PC-9 (cell line): ENCODE measurements around the gene LAMTOR3. TPM values are rescaled to one million over a fixed set of nuclear protein-coding genes. Genes with fewer than 3 reads are reported as not detected.

Source experiments
- BruUV-seq: library from RNA; stranded (reverse); fragments of 400-500 nt; replicated peaks from 2 replicates; lab custom pipeline; 2021; lab: Mats Ljungman, UMichigan
- CTCF ChIA-PET: fragments of 300-600 bp; sonication (Branson Sonifier 250); formaldehyde crosslinking; loops from one replicate; lab custom pipeline; 2022; ENCODE audit warnings: antibody characterized with exemption; lab: Charles Lee
- POLR2A ChIA-PET: fragments of 300-600 bp; sonication (Branson Sonifier 250); formaldehyde crosslinking; loops from one replicate; lab custom pipeline; 2022; ENCODE audit warnings: antibody characterized with exemption; ENCODE audit not compliant: unreplicated experiment; lab: Charles Lee
- DNase-seq, 2 experiments: peaks; one replicate each; pipeline versions ENCODE4 v3.0.0 to v3.0.0-alpha.2; 2015 to 2022; ENCODE audit warnings: mixed read lengths in 1 of 2
- H2AFZ ChIP-seq: fragments of 200-600 bp; sonication (generic); 2 replicates; pipeline ENCODE4 v1.8.1; 2017; ENCODE audit warnings: antibody characterized with exemption
- H3F3A ChIP-seq: fragments of 200-600 bp; sonication (generic); 2 replicates; pipeline ENCODE4 v1.8.1; 2017; ENCODE audit warnings: antibody characterized with exemption, mild to moderate bottlenecking, low read depth; ENCODE audit not compliant: insufficient read depth
- H3K27ac ChIP-seq: fragments of 200-600 bp; sonication (generic); 2 replicates; pipeline ENCODE4 v1.6.1; 2016; ENCODE audit warnings: mixed run types
- H3K27me3 ChIP-seq: fragments of 200-600 bp; sonication (generic); 2 replicates; pipeline ENCODE4 v1.6.1; 2016; ENCODE audit warnings: low read depth, mixed run types; ENCODE audit not compliant: insufficient read depth
- H3K36me3 ChIP-seq: fragments of 200-600 bp; sonication (generic); 2 replicates; pipeline ENCODE4 v1.6.1; 2016; ENCODE audit warnings: low read depth, mixed run types
- H3K4me1 ChIP-seq: fragments of 200-600 bp; sonication (generic); replicated peaks from 2 replicates; pipeline ENCODE4 v1.6.1; 2016; ENCODE audit warnings: mixed run types; ENCODE audit not compliant: insufficient read depth
- H3K4me2 ChIP-seq: fragments of 200-600 bp; sonication (generic); 2 replicates; pipeline ENCODE4 v1.6.1; 2017; ENCODE audit warnings: mixed run types
- H3K4me3 ChIP-seq: fragments of 200-600 bp; sonication (generic); 2 replicates; pipeline ENCODE4 v1.6.1; 2016; ENCODE audit warnings: mixed run types
- H3K79me2 ChIP-seq: fragments of 200-600 bp; sonication (generic); 2 replicates; pipeline ENCODE4 v1.6.1; 2017; ENCODE audit warnings: low read depth, mixed run types
- H3K9me2 ChIP-seq: fragments of 200-600 bp; sonication (generic); 2 replicates; pipeline ENCODE4 v1.8.1; 2017; ENCODE audit warnings: mild to moderate bottlenecking; ENCODE audit not compliant: insufficient read depth
- H3K9me3 ChIP-seq: fragments of 200-600 bp; sonication (generic); 2 replicates; pipeline ENCODE4 v1.8.1; 2016; ENCODE audit warnings: low read depth; ENCODE audit not compliant: insufficient read depth
- H4K20me1 ChIP-seq: fragments of 200-600 bp; sonication (generic); 2 replicates; pipeline ENCODE4 v1.8.1; 2017; ENCODE audit not compliant: insufficient read depth
- EZH2 ChIP-seq: fragments of 200-600 bp; sonication (generic); IDR thresholded peaks from 2 replicates; pipeline ENCODE4 v1.8.0; 2017; ENCODE audit warnings: antibody characterized with exemption, low read depth
- intact Hi-C: fragments of 100-400 bp; cut with micrococcal nuclease; formaldehyde crosslinking; loops from one replicate; pipeline ENCODE4 v1.10.0; 2022; ENCODE audit not compliant: unreplicated experiment
- total RNA-seq: library from RNA; stranded (reverse); gene quantifications from 2 replicates; pipeline ENCODE4 v1.2.3, GENCODE V29; 2021
- TF ChIP-seq, protein P1 (sequence below): fragments of 200-600 bp; sonication (generic); conservative IDR thresholded peaks from 2 replicates; pipeline ENCODE4 v1.6.1; 2017; ENCODE audit warnings: mixed run types, antibody characterized with exemption, mild to moderate bottlenecking, moderate library complexity

Gene LAMTOR3
- total RNA-seq, 1 experiment from 2014 or later = 17.4 TPM

DNA sequence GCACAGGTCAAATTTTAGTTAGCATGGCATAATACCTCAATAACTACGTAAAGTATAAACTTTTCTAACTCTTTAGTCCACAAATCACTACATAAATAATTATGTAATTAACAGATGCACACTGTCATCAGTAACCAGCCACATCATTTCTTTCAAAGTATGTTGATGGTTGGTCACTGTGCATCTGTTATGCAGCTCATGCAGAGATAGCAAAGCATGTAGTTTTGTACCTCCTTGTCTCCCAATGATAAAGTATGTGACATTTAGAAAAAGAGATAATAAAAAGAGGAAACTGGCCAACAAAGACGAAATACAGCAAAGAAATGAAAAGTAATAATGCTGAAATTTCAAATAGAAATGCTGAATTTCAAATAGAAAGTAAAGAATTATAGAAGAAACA lies 2.9 kb downstream of the LAMTOR3 start:
- DNase-seq = no peak
- Histone ChIP-seq H3K4me3 (no peak overlapping the region), H3K4me1 (0 out of 2 replicates have a peak, but pooled peaks cover 17% of the 10 kb centered on the region), H3K36me3 (0 out of 2 replicates have a peak, but pooled peaks cover 3% of the 10 kb centered on the region), H3K9me2 (no peaks in the 10 kb centered on the region), H3K4me2 (no peak overlapping the region), H3K27me3 (no peaks in the 10 kb centered on the region), H3F3A (peaks cover 22% of the 10 kb centered on the region; the same call in 1 of the 2 replicates), H2AFZ (no peak overlapping the region), H3K27ac (no peak overlapping the region), H4K20me1 (peaks cover 5% of the 10 kb centered on the region), H3K79me2 (peaks cover 39% of the 10 kb centered on the region), H3K9me3 (no peaks in the 10 kb centered on the region)
- intact Hi-C loops = loop anchor here (5.0 kb wide), 1 partner anchor 56 kb away; the partner anchor contains the start of gene DNAJB14
- BruUV-seq = no TSS peak
- TF ChIP-seq, protein P1, sequence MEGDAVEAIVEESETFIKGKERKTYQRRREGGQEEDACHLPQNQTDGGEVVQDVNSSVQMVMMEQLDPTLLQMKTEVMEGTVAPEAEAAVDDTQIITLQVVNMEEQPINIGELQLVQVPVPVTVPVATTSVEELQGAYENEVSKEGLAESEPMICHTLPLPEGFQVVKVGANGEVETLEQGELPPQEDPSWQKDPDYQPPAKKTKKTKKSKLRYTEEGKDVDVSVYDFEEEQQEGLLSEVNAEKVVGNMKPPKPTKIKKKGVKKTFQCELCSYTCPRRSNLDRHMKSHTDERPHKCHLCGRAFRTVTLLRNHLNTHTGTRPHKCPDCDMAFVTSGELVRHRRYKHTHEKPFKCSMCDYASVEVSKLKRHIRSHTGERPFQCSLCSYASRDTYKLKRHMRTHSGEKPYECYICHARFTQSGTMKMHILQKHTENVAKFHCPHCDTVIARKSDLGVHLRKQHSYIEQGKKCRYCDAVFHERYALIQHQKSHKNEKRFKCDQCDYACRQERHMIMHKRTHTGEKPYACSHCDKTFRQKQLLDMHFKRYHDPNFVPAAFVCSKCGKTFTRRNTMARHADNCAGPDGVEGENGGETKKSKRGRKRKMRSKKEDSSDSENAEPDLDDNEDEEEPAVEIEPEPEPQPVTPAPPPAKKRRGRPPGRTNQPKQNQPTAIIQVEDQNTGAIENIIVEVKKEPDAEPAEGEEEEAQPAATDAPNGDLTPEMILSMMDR = no peak
- TF ChIP-seq EZH2 = no peak
- ChIA-PET POLR2A (no interaction called here), CTCF (no interaction called here)

- H3F3A ChIP-seq = peaks cover 5% of the 10 kb centered on the region
- H3K4me3 ChIP-seq = no peak overlapping the region
- peaks cover 5% of the 10 kb centered on the region for H4K20me1 ChIP-seq
- H3K36me3 ChIP-seq = peaks cover 14% of the 10 kb centered on the region; the same call in 1 of the 2 replicates
- ChIA-PET POLR2A (no interaction called here), CTCF (no interaction called here)
- intact Hi-C loops = loop anchor here (5.0 kb wide), 1 partner anchor 166 kb away; no protein-coding TSS in a partner anchor
- H2AFZ ChIP-seq = no peak overlapping the region
- H3K9me3 ChIP-seq = no peaks in the 10 kb centered on the region
- peaks cover 26% of the 10 kb centered on the region for H3K79me2 ChIP-seq
- H3K27me3 ChIP-seq = no peaks in the 10 kb centered on the region
- H3K9me2 ChIP-seq = no peaks in the 10 kb centered on the region
- no TSS peak for BruUV-seq
- no peak overlapping the region for H3K27ac ChIP-seq
- H3K4me1 ChIP-seq = 0 out of 2 replicates have a peak, but pooled peaks cover 7% of the 10 kb centered on the region
- DNase-seq = no peak
- no peak overlapping the region for H3K4me2 ChIP-seq
- TF ChIP-seq, protein P1 = no peak
- no peak for TF ChIP-seq EZH2
Observed at GRCh38 chr4:99887837-99888236, 6.4 kb downstream of the LAMTOR3 start.

DNA sequence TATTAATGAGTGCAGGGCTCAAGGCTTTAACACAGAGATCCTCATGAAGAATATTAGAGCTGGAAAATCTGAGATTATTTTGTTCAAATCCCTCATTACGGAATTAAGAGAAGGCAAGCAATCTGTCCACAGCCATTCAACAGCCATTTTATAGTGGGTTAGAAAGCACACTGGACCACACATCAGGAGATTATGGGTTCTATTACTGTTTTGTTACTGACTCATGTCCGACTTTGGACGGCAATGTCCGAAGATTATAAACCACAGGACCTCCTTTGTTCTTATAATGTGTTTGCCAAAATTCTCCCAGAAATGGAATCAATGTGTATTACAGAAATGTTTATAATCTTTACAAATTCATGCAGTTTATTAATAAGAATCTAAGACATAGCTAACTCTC lies 8.1 kb downstream of the LAMTOR3 start:
- no peak overlapping the region for H3K4me3 ChIP-seq
- H3K36me3 ChIP-seq = peaks cover 26% of the 10 kb centered on the region; the same call in 1 of the 2 replicates
- H4K20me1 ChIP-seq = peaks cover 5% of the 10 kb centered on the region
- peaks cover 9% of the 10 kb centered on the region for H3K79me2 ChIP-seq
- no peaks in the 10 kb centered on the region for H3K9me3 ChIP-seq
- ChIA-PET POLR2A (interaction anchor here (0.6 kb wide), 1 partner anchor 54 kb away, joined by 4 read pairs; no protein-coding TSS in a partner anchor), CTCF (no interaction called here)
- no peaks in the 10 kb centered on the region for H3K4me1 ChIP-seq
- no peaks in the 10 kb centered on the region; the same call in 1 of the 2 replicates for H3F3A ChIP-seq
- intact Hi-C loops = loop anchor here (5.0 kb wide), 1 partner anchor 164 kb away; no protein-coding TSS in a partner anchor
- no TSS peak for BruUV-seq
- no peak overlapping the region for H2AFZ ChIP-seq
- no peaks in the 10 kb centered on the region for H3K27me3 ChIP-seq
- TF ChIP-seq EZH2 = no peak
- TF ChIP-seq, protein P1 = no peak
- DNase-seq = no peak
- H3K27ac ChIP-seq = no peak overlapping the region
- no peaks in the 10 kb centered on the region for H3K9me2 ChIP-seq
- no peak overlapping the region for H3K4me2 ChIP-seq
